HG02642 (cell line): ENCODE measurements around the gene ZNF438.
"Not testable (repeated sequence)": the region's sequence is repeated elsewhere in the genome, so short reads cannot be mapped to it uniquely, and the experiment has no call there.

Experiments used
- ATAC-seq: cut with Tn5 transposase; IDR thresholded peaks from one replicate; pipeline ENCODE4 v1.9.1; 2021; ENCODE audit warnings: mild to moderate bottlenecking; ENCODE audit not compliant: unreplicated experiment, poor library complexity

The ZNF438 gene, protein sequence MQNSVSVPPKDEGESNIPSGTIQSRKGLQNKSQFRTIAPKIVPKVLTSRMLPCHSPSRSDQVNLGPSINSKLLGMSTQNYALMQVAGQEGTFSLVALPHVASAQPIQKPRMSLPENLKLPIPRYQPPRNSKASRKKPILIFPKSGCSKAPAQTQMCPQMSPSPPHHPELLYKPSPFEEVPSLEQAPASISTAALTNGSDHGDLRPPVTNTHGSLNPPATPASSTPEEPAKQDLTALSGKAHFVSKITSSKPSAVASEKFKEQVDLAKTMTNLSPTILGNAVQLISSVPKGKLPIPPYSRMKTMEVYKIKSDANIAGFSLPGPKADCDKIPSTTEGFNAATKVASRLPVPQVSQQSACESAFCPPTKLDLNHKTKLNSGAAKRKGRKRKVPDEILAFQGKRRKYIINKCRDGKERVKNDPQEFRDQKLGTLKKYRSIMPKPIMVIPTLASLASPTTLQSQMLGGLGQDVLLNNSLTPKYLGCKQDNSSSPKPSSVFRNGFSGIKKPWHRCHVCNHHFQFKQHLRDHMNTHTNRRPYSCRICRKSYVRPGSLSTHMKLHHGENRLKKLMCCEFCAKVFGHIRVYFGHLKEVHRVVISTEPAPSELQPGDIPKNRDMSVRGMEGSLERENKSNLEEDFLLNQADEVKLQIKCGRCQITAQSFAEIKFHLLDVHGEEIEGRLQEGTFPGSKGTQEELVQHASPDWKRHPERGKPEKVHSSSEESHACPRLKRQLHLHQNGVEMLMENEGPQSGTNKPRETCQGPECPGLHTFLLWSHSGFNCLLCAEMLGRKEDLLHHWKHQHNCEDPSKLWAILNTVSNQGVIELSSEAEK

DNA sequence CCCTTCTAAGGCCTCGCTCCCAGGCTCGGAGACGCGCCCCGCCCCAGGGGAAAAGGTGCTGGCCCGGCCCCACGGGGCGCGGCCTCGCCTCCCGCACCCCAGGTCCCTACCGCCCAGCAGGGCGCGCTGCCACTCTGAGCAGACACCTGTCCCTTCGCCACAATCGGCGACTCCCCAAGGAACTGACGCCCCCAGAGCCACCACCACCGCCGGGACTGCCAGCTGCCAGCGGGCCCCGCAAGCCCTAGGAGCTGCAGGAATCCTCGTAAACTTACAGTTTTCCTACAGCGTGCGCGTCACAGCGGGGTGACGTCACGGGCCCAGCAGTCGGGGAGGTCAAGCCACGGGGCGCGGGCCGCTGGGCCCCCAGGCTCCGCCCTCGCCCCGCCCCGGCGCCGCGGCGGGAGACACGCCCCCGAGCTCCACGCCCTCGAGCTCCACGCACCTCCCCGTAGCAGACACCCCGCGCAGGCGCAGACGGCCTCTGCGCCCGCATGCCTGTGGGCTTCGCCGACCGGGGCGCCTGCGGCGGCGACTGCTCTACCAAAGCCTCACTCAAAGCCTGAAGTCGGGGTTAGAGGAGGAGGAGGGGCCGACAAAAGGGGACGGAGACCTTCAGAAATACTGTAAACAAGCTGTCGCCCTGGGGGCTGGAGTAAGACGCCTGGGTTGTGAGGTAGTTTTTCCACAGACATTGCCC is at the start of gene ZNF438:
TSS of gene ZNF438 (minus strand) at position 308 of the 700 bp plus-strand sequence. CDS start 154,831 bp downstream, outside the sequence.
- ATAC-seq: peak; percentile 89

DNA sequence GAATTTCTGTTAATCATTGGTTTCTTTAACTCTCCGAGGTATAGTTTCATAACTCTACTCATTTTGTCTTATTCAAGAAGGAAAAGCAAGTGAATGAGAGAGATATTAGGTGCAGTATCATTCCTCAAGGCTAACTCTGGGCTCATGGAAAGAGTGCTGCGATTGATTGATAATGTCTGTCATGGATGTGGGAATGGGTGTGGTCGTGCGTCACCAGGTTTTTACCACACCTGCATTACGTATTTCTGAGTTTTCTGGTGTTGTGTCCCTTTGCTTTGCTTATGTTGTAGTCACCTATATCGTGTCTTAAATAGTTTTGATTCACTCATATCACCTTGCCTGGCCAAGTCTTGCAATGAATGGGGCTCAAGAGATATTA is 44.9 kb upstream of the ZNF438 start:
- ATAC-seq: no peak

DNA sequence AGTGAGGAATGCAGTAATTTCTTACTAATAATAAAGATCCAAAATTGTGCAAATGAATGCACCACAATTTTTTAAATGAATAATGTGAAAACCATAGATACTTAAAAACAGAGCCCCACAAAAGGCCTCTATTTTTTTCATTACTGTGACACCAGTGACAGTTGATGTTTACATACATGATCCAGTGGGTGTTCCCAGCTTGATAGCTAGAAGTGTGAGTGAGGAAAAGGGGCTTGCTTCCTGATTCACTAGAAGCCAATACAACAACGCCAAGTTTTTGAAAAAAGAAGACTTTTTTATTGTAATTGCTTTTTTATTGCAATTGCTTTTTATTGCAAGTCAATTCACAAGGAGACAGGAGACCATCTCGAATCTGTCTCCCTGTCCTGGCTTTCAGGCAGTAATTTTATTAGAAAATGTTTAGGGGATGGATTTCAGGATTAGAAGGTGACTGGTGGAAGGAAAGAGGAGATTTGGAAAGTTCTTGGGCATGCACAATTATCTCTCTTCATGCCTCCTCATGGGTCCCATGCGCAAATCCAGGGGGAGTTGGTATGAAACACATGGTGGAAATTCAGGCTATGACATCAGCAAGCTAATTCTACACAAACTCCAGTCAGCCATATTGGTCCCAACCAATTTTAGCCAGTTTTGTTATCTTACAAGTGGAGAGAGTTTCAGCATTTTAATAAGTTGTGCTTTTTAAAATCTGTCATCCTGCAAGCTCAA is 44.4 kb upstream of the ZNF438 start:
- ATAC-seq: no peak

DNA sequence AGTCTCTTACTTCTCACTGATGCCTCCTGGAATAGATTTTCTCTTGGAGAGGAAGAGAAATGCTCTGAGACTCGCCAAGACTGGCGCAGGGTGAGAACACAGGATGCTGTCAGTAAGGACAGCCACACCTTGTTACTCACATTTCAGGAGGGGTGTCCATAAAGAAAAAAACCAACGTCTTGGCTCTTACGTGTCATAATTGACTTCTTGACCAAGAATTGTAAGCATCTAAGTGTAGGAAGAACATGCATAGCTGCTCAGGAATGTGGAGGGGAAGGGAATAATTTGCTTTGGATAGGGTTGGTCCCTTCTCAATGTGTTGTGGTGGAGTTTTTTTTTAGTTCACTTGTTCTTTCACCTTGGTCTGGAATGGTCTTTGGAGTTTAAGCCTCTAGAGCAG is 43.8 kb upstream of the ZNF438 start:
- no peak for ATAC-seq

DNA sequence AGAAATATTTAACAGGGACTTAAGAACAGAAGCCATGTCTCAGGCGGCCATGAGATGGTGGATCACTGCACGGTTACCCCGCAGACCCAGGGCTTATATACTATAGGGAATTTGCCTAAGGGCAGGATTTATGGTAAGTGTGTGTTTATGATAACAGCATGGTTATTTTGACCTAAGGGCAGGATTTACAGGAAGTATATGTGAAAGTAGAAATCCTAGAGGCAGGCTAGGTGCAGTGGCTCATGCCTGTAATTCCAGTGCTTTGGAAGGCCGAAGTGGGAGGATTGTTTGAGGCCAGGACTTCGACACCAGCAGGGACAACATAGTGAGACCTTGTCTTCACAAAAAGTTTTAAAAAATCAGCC is 43.0 kb upstream of the ZNF438 start:
- ATAC-seq: no peak

DNA sequence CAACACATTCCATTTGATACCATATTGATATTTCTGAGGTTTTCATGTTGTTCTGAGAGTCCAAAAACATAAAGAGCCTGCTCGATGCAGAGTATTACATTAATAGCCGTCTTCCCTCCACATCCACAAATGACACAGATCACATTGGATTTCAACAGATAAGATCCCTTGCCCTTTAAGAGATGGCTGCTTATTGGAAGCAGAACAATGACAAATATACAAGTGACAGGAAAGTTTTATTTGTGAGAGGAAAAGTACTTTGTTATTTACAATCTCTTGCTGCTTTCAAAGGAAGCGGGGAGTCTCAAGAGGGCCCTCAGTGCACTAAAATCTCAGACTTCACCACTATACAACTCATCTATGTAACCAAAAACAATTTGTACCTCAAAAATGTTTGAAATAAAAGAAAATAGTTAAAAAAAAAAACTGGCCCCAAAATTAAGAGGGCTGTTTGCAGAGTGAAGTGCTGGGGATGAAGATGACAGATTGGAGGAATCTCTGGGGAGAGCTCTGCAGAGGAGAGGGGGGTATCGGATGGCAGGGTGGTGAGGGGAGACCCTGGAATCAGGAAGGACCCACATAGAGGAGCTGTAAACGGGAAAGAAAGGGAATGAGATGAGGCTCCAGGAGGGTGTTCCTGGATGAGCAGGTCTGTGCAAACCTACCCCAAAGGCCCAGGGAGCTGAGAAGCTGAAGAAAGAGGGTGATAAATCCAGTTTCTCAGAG is 42.5 kb upstream of the ZNF438 start:
- no peak for ATAC-seq

DNA sequence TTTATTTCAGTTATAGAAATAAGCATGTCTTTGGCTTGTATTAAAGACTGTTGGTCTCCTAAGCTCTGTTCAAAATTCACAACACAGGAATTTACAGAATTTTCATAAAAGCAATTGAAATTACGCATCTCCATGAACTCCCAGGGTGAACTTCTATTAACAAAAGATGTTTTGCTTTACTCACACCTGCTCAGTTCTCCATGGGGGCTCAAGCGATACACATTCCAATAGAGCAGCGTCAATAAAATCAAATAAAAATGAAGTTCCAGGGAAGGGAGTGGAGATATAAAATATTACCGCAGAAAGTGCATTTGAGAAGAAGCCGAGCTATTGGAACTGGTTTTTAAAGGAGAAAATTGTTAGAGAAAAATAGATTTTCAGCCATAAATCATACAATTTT is 41.5 kb upstream of the ZNF438 start:
- ATAC-seq: no peak

DNA sequence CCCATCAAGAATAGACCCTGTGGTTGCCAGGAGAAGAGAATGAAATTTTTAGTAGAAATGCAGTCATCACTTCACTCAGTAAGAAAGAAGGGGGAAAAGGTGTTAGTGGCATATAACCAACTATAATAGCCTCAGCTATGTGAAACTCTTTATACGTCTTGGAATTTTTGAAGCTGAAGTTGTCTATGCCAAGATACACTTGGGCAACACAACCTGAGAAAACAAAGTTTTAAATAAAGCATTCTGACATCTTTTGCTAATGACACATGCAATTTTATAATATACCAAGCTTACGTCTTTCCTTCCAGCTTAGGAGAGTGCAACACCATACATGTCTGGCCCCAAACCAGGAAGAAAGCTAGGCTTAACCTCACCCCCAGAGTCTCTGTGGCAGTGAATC is 40.8 kb upstream of the ZNF438 start:
- ATAC-seq: no peak

DNA sequence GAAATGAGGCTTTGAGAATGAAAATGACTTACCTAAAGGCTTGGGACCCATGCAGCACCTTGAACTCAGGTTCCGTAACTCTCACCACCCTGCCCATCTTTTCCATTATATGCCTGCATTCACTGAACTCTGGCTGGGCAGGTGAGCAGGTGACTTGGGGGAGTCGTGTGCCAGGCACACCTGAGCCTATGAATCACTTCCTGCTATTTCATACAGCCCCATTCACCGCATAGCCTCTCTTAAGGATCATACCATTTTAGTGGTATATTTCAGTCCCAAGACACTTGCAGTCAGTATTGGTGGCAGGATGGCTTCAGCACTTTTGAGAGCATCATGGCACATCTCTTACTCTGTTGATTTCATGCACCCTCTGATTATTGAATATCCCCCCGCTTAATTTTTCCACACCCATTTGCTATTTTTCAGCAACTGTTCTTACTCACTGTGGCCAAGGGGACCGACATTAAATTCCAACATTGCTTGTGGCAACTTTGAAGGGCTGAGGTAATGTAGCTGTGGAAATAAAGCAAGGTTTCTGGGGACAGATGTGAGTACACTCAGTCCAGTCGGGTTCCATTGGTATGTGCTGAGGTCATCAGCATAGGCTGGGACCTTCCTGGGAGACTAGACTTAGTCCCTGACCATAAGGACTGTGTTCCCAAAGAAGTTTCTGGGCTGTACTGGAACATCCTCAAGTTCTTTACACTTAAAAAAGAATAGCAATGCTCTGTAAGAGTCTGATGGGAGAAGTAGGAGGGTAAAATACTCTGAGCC is 39.8 kb upstream of the ZNF438 start:
- ATAC-seq: no peak

DNA sequence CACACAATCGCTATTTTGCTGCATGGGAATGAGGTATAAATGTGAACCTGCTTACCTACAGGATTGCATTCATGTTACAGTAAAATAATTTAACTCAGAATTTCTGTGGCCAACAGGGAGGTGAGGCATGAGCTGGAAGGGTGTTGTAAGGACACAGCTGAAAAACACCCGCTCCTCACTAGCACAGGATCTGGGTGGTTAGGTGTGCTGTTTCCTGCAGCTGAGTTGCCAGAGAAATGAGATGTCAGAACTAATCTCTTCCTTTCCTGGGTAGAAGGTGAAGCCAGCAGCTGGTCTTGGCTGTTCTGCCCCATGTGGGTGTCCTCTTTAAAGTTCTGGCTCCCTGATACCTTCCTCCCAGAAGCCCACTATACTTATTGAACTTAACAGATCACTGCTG is 39.0 kb upstream of the ZNF438 start:
- ATAC-seq: no peak

DNA sequence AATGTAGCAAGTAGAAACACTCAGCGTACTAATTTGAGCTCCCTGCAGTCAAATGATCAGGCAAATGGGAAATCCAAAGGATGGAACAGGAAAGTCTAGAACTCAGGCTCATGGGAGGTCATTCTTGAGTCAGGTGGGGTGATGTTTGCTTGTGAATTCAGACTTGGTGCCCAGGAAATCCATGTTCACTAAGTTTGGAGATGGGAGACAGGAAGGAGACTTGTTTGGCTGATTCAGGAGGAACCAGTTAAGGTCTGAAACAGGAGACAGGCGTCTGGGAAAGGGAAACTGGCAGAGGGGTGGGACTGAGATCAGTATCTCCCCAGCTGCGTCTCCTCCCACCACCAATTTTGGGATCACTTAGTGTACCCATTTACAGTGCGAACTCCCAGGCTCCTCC is 38.4 kb upstream of the ZNF438 start:
- ATAC-seq: no peak

DNA sequence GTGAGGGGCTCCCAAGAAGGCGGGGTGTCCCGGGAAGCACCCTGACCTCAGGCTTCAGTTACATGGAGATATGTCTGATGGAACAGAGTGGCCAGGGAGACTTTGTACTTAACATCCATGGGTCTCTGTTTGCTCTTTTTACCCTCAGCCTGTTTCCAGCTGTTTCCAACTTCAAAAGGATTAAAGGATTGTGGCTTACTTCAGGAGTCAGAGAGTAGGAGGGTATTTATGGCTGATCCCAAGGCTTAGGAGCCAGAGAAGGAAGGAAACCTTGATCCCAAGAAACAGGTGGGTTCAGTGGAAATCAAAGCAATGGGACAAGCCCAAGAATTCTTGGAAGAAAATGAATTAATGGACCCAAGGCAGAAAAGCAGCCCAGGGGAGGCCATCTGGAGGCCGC is 37.7 kb upstream of the ZNF438 start:
- no peak for ATAC-seq

DNA sequence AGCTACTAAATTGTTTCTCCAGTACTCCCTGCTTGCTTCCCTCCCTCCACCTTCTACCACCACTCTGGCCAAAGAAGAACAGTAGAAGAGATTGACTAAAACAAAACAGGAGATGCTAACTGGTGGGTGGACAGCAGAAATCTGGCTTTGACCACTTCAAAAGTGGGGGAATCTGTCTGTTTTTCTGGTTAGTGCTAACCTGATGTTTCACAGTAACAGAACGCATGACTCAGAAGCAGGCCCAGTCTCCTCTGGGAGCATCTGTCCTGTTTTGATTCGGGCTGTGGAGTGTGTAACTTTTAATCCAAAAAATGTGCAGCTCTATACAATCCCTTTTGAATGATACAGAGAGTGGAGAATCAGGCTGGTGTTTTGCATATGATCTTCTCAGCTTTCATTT is 32.7 kb upstream of the ZNF438 start:
- ATAC-seq: no peak

DNA sequence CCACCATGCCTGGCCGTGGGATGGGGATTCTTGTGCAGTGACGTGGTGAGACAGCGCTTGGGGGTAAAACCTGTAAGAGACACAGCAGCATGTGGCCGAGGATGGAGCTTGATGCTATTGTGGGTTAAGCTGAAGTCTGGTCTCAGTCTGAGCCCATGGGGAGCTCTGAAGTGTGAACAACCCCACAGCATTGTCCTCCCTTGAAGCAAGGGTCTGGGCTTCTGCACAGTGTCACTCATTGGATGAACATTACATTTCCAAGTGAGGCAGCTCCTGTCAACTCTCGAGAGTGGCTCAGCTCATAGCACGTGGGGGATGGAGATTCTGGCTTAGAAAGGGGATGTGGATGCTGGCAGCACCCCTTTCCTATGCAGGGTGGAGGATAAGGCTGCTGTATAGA is 32.2 kb upstream of the ZNF438 start:
- no peak for ATAC-seq

DNA sequence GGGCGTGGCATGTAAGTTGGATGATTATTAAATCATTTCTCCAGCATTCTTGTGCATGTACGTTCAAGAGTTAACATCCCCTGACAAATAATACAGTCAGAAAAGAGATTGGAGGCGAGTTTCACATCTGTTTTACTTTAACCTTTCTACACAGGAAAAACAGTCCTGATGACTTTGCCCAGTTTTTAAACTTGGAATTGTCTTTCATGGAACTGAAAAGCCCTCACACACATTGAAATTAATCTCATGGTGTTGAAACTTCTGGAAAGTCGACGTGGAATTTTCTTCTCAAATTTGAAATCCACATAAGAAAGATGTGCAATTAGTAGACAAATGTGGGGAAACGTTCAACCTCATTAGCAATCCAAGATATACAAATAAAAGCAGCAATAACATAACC is 31.2 kb upstream of the ZNF438 start:
- no peak for ATAC-seq

DNA sequence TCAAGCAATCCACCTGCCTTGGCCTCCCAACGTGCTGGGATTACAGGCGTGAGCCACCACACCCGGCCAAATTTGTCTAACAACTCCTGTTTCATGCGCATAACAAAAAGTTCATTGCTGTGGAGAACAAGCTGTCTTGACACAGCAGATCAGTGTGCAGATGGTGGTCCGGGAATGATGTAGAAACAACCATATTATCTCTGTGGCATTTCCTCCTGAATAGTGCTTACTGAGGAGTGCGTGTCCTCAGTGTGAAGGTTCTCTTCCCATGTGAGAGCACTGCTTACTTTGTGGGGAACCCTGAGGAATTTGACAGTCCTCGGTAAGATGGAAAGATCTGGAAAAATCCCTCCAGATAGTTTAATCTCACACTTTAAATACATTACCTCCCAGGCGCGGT is 30.3 kb upstream of the ZNF438 start:
- no peak for ATAC-seq

DNA sequence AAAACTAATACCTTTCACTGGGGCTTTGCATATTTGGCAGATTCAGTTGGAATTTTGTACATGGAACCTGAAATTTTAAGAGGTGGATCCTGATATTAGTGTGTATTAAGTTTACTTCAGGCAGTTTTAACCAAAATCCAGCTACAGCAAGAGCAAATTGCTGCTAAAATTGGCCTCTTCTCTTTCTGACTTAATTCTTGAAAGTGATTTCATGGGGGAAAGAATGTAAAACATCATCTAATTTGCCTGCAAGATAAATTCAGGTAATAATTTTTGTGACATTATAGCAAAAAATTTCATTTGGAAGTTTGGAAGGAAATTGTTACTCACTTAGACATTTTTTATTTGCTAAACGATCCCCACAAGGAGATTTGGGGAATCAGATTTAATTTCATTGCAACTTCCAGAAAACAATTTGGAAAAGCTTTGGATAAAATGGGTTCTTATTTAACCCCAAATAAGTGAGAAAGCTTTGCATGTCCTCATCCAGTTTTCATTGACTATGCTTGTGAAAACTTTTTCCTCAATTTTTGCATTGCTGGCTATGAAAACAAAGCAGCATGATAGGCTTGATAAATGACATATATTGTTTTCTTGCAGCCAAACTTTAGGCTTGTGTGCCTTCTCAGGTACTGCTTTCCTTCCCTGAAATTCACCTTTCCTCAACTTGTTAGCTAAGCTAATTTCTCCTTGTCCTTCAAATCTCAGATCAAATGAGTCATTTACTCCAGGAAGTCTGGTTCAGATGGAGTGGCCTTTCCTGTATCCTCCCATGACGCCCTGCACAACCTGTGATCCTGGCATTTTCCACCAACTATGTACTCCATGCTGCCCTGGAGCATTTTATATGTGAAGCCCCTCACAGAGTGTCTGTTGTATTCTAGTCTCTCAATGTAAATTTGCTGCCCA is 27.4 kb upstream of the ZNF438 start:
- ATAC-seq: no peak

DNA sequence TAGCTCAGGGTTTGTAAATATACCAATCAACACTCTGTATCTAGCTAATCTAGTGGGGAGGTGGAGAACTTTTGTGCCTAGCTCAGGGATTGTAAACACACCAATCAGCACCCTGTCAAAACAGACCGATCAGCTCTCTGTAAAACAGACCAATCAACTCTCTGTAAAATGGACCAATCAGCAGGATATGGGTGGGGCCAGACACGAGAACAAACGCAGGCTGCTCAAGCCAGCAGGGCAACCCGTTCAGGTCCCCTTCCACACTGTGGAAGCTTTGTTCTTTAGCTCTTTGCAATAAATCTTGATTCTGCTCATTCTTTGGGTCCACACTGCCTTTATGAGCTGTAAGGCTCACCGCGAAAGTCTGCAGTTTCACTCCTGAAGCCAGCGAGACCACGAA is 25.0 kb upstream of the ZNF438 start:
- not testable (repeated sequence) for ATAC-seq
